K562 (cell line): Measurements from ENCODE around the gene MARCHF3. TPM values are rescaled to one million over a fixed set of nuclear protein-coding genes. Genes with fewer than 3 reads are reported as not detected.

ENCODE experiments used
- ATAC-seq: fragments of 200-7000 bp; cut with Tn5 transposase; 3 replicates; pipeline ENCODE4 v1.9.1; 2020; ENCODE audit warnings: moderate library complexity
- BruUV-seq: library from RNA; stranded (reverse); fragments of 400-500 nt; replicated peaks from 2 replicates; lab custom pipeline; 2021; lab: Mats Ljungman, UMichigan
- CTCF ChIA-PET: fragments of 300-600 bp; formaldehyde crosslinking; extraction: SDS; loops from one replicate; lab custom pipeline; 2021; ENCODE audit warnings: low intra/inter-chr PET ratio; lab: Yijun Ruan, JAX
- POLR2A ChIA-PET: fragments of 300-600, 350-650 bp; sonication (Branson Sonifier 250); formaldehyde crosslinking; extraction: SDS; loops from one replicate; lab custom pipeline; 2021; ENCODE audit warnings: antibody characterized with exemption, inconsistent platforms; lab: Yijun Ruan, JAX
- DNase-seq, 4 experiments: peaks; one replicate each; pipeline versions ENCODE4 v3.0.0 to v3.0.0-alpha.2; 2011 to 2018; ENCODE audit warnings: low spot score in 3 of 4, mixed read lengths in 3 of 4; ENCODE audit errors: extremely low read depth in 1 of 4
- FAIRE-seq: peaks from 2 replicates; lab custom pipeline; 2011; peaks lifted over from hg19 to GRCh38; lab: Jason Lieb, UNC
- H2AFZ ChIP-seq: 2 replicates; pipeline ENCODE4 v1.6.0; 2011; ENCODE audit warnings: low read depth, low read length, control low read depth, inconsistent platforms
- H3K27ac ChIP-seq: fragments of 200-600 bp; 3 replicates; pipeline ENCODE4 v1.8.0; 2011; ENCODE audit warnings: low read depth, mild to moderate bottlenecking, control low read depth, inconsistent platforms, low read length, moderate library complexity, mixed read lengths; ENCODE audit errors: extremely low read depth
- H3K27me3 ChIP-seq, 2 experiments: fragments of 300-600 bp in 1 of 2; 2 replicates in 1 of 2; 3 replicates in 1 of 2; pipeline versions ENCODE4 v1.6.0 to v1.8.0; 2011; ENCODE audit warnings: inconsistent platforms in 2 of 2, low read length in 2 of 2, mild to moderate bottlenecking in 1 of 2, mixed read lengths in 1 of 2, moderate library complexity in 1 of 2; ENCODE audit not compliant: control insufficient read depth in 2 of 2, insufficient read depth in 2 of 2
- H3K36me3 ChIP-seq: fragments of 300-600 bp; 3 replicates; pipeline ENCODE4 v1.8.0; 2011; ENCODE audit warnings: mild to moderate bottlenecking, low read length, inconsistent platforms; ENCODE audit not compliant: control insufficient read depth, insufficient read depth
- H3K4me1 ChIP-seq, 2 experiments: fragments of 200-600 bp in 1 of 2; replicated peaks in 1 of 2; 2 replicates in 1 of 2; 3 replicates in 1 of 2; pipeline versions ENCODE4 v1.5.1 to v1.8.0; 2011; ENCODE audit warnings: inconsistent platforms in 2 of 2, low read length in 2 of 2, mild to moderate bottlenecking in 1 of 2, mixed read lengths in 1 of 2, moderate library complexity in 1 of 2; ENCODE audit not compliant: control insufficient read depth in 2 of 2, insufficient read depth in 2 of 2
- H3K4me2 ChIP-seq: 2 replicates; pipeline ENCODE4 v1.6.1; 2011; ENCODE audit warnings: low read length, control low read depth, inconsistent platforms, mixed read lengths; ENCODE audit not compliant: insufficient read depth
- H3K4me3 ChIP-seq: fragments of 200-600 bp; sonication (generic), shearing (Covaris generic); 2 replicates; pipeline ENCODE4 v1.5.1; 2016; ENCODE audit warnings: control low read depth, inconsistent platforms
- H3K79me2 ChIP-seq: fragments of 200-600 bp; 3 replicates; pipeline ENCODE4 v1.8.0; 2011; ENCODE audit warnings: low read length, inconsistent platforms; ENCODE audit not compliant: control insufficient read depth, insufficient read depth
- H3K9ac ChIP-seq, 2 experiments: 2 replicates each; pipeline versions ENCODE4 v1.6.0 to v1.6.1; 2011; ENCODE audit warnings: low read depth in 2 of 2, low read length in 2 of 2, control low read depth in 1 of 2, inconsistent platforms in 1 of 2, mild to moderate bottlenecking in 1 of 2, mixed read lengths in 1 of 2; ENCODE audit not compliant: insufficient read depth in 1 of 2
- H3K9me1 ChIP-seq: one replicate; pipeline ENCODE4 v1.6.0; 2011; ENCODE audit warnings: inconsistent platforms, mild to moderate bottlenecking, low read length, moderate library complexity; ENCODE audit not compliant: control insufficient read depth, insufficient read depth
- H3K9me3 ChIP-seq: replicated peaks from 2 replicates; pipeline ENCODE4 v1.5.1; 2011; ENCODE audit warnings: low read depth, low read length, inconsistent platforms; ENCODE audit not compliant: control insufficient read depth, insufficient read depth
- H4K20me1 ChIP-seq: replicated peaks from 2 replicates; pipeline ENCODE4 v1.6.1; 2011; ENCODE audit warnings: low read length, inconsistent platforms, mixed read lengths; ENCODE audit not compliant: control insufficient read depth, insufficient read depth
- EP300 ChIP-seq: IDR thresholded peaks from 2 replicates; pipeline ENCODE4 v1.6.1; 2012; ENCODE audit warnings: low read length, improper control_type of control experiment
- FOS ChIP-seq: IDR thresholded peaks from 3 replicates; pipeline ENCODE4 v1.6.1; 2011; ENCODE audit not compliant: insufficient read length; ENCODE audit errors: extremely low read depth
- NFE2 ChIP-seq: IDR thresholded peaks from 2 replicates; pipeline ENCODE4 v1.6.1; 2014; ENCODE audit warnings: antibody characterized with exemption, low read depth
- NFIC ChIP-seq: fragments of 450-650 bp; IDR thresholded peaks from 2 replicates; pipeline ENCODE4 v1.6.1; 2017; ENCODE audit warnings: mild to moderate bottlenecking, inconsistent platforms
- RFX1 ChIP-seq: fragments of 450-650 bp; IDR thresholded peaks from 2 replicates; pipeline ENCODE4 v1.6.1; 2016; ENCODE audit warnings: mild to moderate bottlenecking, moderate library complexity
- ZNF23 ChIP-seq: fragments of 250-450 bp; sonication (Bioruptor Pico); IDR thresholded peaks from 2 replicates; pipeline ENCODE4 v1.4.0; 2020; ENCODE audit warnings: mild to moderate bottlenecking
- WGBS: fragments of 100-300 bp; shearing (Covaris generic); methylation state at CpG from one replicate; pipeline ENCODE4 v1.1.6; 2016; ENCODE audit warnings: low coverage, mixed read lengths; ENCODE audit not compliant: insufficient coverage; ENCODE audit errors: missing lambda C conversion rate; 5-methylcytosine and 5-hydroxymethylcytosine counted together
- in situ Hi-C: fragments of 300-500 bp; cut with MboI; formaldehyde crosslinking; loops from 4 replicates; pipeline ENCODE4 v1.15.0; 2018; ENCODE audit warnings: inconsistent platforms, mixed read lengths
- intact Hi-C: fragments of 100-400 bp; cut with micrococcal nuclease; formaldehyde crosslinking; loops from 2 replicates; pipeline ENCODE4 v1.14.2; 2022
- polyA plus RNA-seq, 8 experiments: library from polyadenylated mRNA; depleted of rRNA in 4 of 8; stranded (reverse) in 5 of 8; unstranded in 3 of 8; fragments of >200 nt; fragmentation: Nextera tagmentation in 2 of 8; fragmentation: Illumina TruSeq in 1 of 8; extraction: Ambion mirVana in 2 of 8; extraction: Trizol in 1 of 8; gene quantifications; 2 replicates each; pipeline versions ENCODE4 v1.2.1 to v1.2.3, GENCODE V29; 2011 to 2014; ENCODE audit warnings: inconsistent platforms in 1 of 8, missing spikeins in 1 of 8
- total RNA-seq, 7 experiments: library from RNA; depleted of rRNA in 6 of 7; stranded (reverse); fragments of >200 nt in 6 of 7; fragmentation: Illumina TruSeq in 2 of 7; extraction: Trizol in 2 of 7; gene quantifications; 2 replicates each; pipeline versions ENCODE4 v1.2.1 to v1.2.3, GENCODE V29; 2011 to 2021; ENCODE audit warnings: low replicate concordance in 1 of 7
- TF ChIP-seq, protein P1 (sequence below): sonication (generic); IDR thresholded peaks from 2 replicates; pipeline ENCODE4 v1.6.1; 2016

The MARCHF3 gene
- total and polyA plus RNA-seq, 9 of the 15 experiments (the other 6 are each of a cell fraction or from before 2014, with no cell fraction given): 5.6 to 37.4 (median 16.5) TPM

DNA sequence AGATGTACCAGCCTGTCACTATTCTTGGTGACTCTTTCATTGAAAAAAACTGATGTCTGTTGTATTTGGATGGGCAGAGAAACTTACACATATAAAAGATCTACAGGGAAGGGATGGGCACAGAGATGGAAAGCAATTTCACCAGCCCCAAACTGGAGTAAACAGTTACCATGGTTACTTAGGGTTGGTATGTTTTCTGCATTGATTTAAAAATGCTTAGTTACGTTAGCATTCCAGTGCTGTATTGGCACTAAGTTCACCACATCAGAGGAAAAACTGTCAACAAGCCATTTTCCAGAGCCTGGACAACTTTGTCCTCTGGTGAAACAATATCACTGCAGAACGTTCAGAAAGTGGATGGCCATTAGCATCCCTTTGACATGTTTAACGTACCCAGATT is 28.0 kb downstream of the MARCHF3 start:
- Histone ChIP-seq H3K27me3 (no peaks in the 10 kb centered on the region), H4K20me1 (no peaks in the 10 kb centered on the region), H3K9me3 (no peaks in the 10 kb centered on the region), H3K9me1 (no peaks in the 10 kb centered on the region), H3K27ac (no peak overlapping the region), H3K4me2 (no peak overlapping the region), H2AFZ (no peak overlapping the region), H3K9ac (no peak overlapping the region), H3K4me3 (no peak overlapping the region), H3K4me1 (peaks cover 7 to 36% of the 10 kb centered on the region in 2 experiments), H3K79me2 (peaks cover 83% of the 10 kb centered on the region), H3K36me3 (0 out of 3 replicates have a peak, but pooled peaks cover 2% of the 10 kb centered on the region)
- no peak for ATAC-seq
- peak; percentile 90 for TF ChIP-seq RFX1
- no peak for TF ChIP-seq FOS
- no TSS peak for BruUV-seq
- 57% methylated on average over 3 of the region's 3 CpGs for WGBS
- no peak for DNase-seq
- intact Hi-C loops: no loop called here
- FAIRE-seq: no peak
- POLR2A ChIA-PET: interaction anchor here (0.5 kb wide), 1 partner anchor 70 kb away, joined by 6 read pairs; no protein-coding TSS in a partner anchor
- in situ Hi-C loops: no loop called here
- CTCF ChIA-PET: no interaction called here

DNA sequence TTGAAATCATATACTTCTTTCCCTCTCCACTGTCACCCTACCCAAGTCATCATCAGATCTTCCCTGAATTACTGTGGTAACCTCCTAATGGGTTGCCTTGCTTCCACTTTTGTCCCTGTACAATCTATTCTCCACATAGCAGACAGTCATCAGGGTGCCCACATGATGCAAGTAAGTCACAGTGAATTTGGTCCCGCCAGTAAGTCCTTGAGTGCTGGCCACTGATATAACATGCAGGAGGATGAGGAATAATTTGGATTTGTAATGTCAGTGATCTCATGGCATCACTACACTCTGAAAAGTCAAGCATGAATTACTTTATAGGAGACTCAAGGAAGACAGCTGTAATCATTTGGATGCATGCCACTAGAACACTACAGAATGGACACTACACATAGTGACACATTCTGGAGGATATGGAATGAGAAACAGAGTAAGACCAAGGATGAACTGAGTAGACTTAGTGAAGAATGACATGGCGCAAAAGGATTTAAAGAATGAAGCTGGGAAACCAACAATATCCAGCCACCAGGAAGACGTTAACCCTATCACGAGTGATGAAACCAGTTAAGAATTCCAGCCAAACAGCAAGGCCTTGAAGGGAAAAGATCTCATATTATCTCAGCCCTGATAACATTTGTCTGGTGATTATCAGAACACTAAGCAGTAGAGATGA is 28.6 kb downstream of the MARCHF3 start:
- no TSS peak for BruUV-seq
- H3K79me2 ChIP-seq: peaks cover 85% of the 10 kb centered on the region
- FAIRE-seq (no peak), DNase-seq (no peak), ATAC-seq (no peak)
- 46% methylated on average over 4 of the region's 4 CpGs for WGBS
- no peak overlapping the region for H3K9ac ChIP-seq
- no peaks in the 10 kb centered on the region for H3K27me3 ChIP-seq
- no peak overlapping the region for H3K4me2 ChIP-seq
- no peak overlapping the region for H2AFZ ChIP-seq
- no peak overlapping the region for H3K27ac ChIP-seq
- peaks cover 7 to 40% of the 10 kb centered on the region in 2 experiments for H3K4me1 ChIP-seq
- intact Hi-C loops (no loop called here), in situ Hi-C loops (no loop called here)
- H3K36me3 ChIP-seq: peaks cover 2% of the 10 kb centered on the region; the same call in 1 of the 3 replicates
- no peaks in the 10 kb centered on the region for H3K9me3 ChIP-seq
- ChIA-PET CTCF (no interaction called here), POLR2A (no interaction called here)
- H3K9me1 ChIP-seq: no peaks in the 10 kb centered on the region
- TF ChIP-seq EP300 (0 out of 2 replicates have a peak, but pooled peaks have one; percentile 24), ZNF23 (CRISPR knock-in tag) (no peak), NFIC (peak; percentile 28; the same call in 1 of the 2 replicates), NFE2 (0 out of 2 replicates have a peak, but pooled peaks have one; percentile 5)
- TF ChIP-seq, protein P1, sequence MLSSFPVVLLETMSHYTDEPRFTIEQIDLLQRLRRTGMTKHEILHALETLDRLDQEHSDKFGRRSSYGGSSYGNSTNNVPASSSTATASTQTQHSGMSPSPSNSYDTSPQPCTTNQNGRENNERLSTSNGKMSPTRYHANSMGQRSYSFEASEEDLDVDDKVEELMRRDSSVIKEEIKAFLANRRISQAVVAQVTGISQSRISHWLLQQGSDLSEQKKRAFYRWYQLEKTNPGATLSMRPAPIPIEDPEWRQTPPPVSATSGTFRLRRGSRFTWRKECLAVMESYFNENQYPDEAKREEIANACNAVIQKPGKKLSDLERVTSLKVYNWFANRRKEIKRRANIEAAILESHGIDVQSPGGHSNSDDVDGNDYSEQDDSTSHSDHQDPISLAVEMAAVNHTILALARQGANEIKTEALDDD: peak; percentile 22; the same call in 1 of the 2 replicates
- H3K4me3 ChIP-seq: no peak overlapping the region
- no peaks in the 10 kb centered on the region for H4K20me1 ChIP-seq
